HG03175 (cell line): Measurements from ENCODE around the gene HOXA5.

Source experiments
- ATAC-seq: cut with Tn5 transposase; IDR thresholded peaks from one replicate; pipeline ENCODE4 v1.9.1; 2021; ENCODE audit warnings: mild to moderate bottlenecking, moderate library complexity; ENCODE audit not compliant: unreplicated experiment

Gene HOXA5

GRCh38 chr7:27138472-27138871 is 5.0 kb downstream of the HOXA5 start:
- no peak for ATAC-seq

- no peak for ATAC-seq
These were observed 5.7 kb downstream of the HOXA5 start for GRCh38 chr7:27137640-27138315.

- no peak for ATAC-seq
These were observed 9.1 kb downstream of the HOXA5 start for GRCh38 chr7:27134392-27134791.

GRCh38 chr7:27133409-27134231 is 9.9 kb downstream of the HOXA5 start:
- no peak for ATAC-seq

- ATAC-seq: no peak
These were observed 10.5 kb downstream of the HOXA5 start for GRCh38 chr7:27132978-27133377.

GRCh38 chr7:27132214-27132613 is 11.3 kb downstream of the HOXA5 start:
- no peak for ATAC-seq

GRCh38 chr7:27131390-27131819 is 12.1 kb downstream of the HOXA5 start:
- no peak for ATAC-seq

- no peak for ATAC-seq
These were observed 12.7 kb downstream of the HOXA5 start, which contains the start of gene HOXA4 for GRCh38 chr7:27130540-27131389. TSS of gene HOXA4 (minus strand) at chr7:27130757. CDS start at chr7:27130733, 24 bp downstream.

GRCh38 chr7:27129729-27130539 is 13.5 kb downstream of the HOXA5 start:
- no peak for ATAC-seq

- no peak for ATAC-seq
These were observed 14.4 kb downstream of the HOXA5 start for GRCh38 chr7:27128776-27129728.

GRCh38 chr7:27128034-27128433 is 15.4 kb downstream of the HOXA5 start:
- ATAC-seq: no peak

GRCh38 chr7:27126596-27127327 is 16.7 kb downstream of the HOXA5 start:
- no peak for ATAC-seq

- ATAC-seq: no peak
These were observed 17.5 kb downstream of the HOXA5 start for GRCh38 chr7:27125986-27126394.

GRCh38 chr7:27124902-27125689 is 18.4 kb downstream of the HOXA5 start:
- ATAC-seq: no peak

GRCh38 chr7:27124096-27124901 is 19.2 kb downstream of the HOXA5 start:
- no peak for ATAC-seq

GRCh38 chr7:27123477-27124053 is 19.9 kb downstream of the HOXA5 start:
- no peak for ATAC-seq
